WTC11 (cell line): ENCODE results near the gene PDLIM1. TPM values are rescaled to one million over a fixed set of nuclear protein-coding genes. Genes with fewer than 3 reads are reported as not detected.

ENCODE experiments used
- ATAC-seq: fragments of 200-7000 bp; cut with Tn5 transposase; 2 replicates; pipeline ENCODE4 v1.10.0; 2021; ENCODE audit warnings: mild to moderate bottlenecking, moderate library complexity
- CTCF ChIA-PET: fragments of 300-600 bp; sonication (Branson Sonifier 250); formaldehyde crosslinking; loops from one replicate; lab custom pipeline; 2021; ENCODE audit warnings: antibody characterized with exemption; lab: Charles Lee
- POLR2A ChIA-PET: fragments of 350-600 bp; sonication (Branson Sonifier 250); formaldehyde crosslinking; loops from one replicate; lab custom pipeline; 2021; ENCODE audit warnings: antibody characterized with exemption; lab: Charles Lee
- DNase-seq: peaks from one replicate; pipeline ENCODE4 v3.0.0; 2021; ENCODE audit warnings: low spot score
- H3K27ac Mint-ChIP-seq: 2 replicates; pipeline ENCODE4 v1.8.0; 2021; ENCODE audit warnings: mixed read lengths
- H3K27me3 Mint-ChIP-seq: 2 replicates; pipeline ENCODE4 v1.8.0; 2021; ENCODE audit warnings: low read depth, mild to moderate bottlenecking, moderate library complexity, mixed read lengths
- H3K36me3 Mint-ChIP-seq: 2 replicates; pipeline ENCODE4 v1.8.0; 2021; ENCODE audit warnings: mixed read lengths
- H3K4me1 Mint-ChIP-seq: 2 replicates; pipeline ENCODE4 v1.8.0; 2022; ENCODE audit warnings: mixed read lengths
- H3K4me3 Mint-ChIP-seq: 2 replicates; pipeline ENCODE4 v1.8.0; 2021; ENCODE audit warnings: mild to moderate bottlenecking, moderate library complexity, mixed read lengths
- H3K9me3 Mint-ChIP-seq: 2 replicates; pipeline ENCODE4 v1.8.0; 2021; ENCODE audit warnings: mixed read lengths
- ELF4 ChIP-seq: sonication (generic); formaldehyde crosslinking; IDR thresholded peaks from 2 replicates; pipeline ENCODE4 v1.8.1; 2022; ENCODE audit warnings: low read depth, mild to moderate bottlenecking, moderate library complexity, missing genetic modification reagents
- ERG ChIP-seq: fragments of 250-450 bp; sonication (Bioruptor Pico); IDR thresholded peaks from 2 replicates; pipeline ENCODE4 v1.8.0; 2021; ENCODE audit warnings: mild to moderate bottlenecking
- GRHL2 ChIP-seq: fragments of 250-450 bp; sonication (Bioruptor Pico); IDR thresholded peaks from 2 replicates; pipeline ENCODE4 v1.8.0; 2022; ENCODE audit warnings: mild to moderate bottlenecking, moderate library complexity; ENCODE audit not compliant: insufficient replicate concordance, severe bottlenecking
- GTF2I ChIP-seq: fragments of 250-450 bp; sonication (Bioruptor Pico); conservative IDR thresholded peaks from 2 replicates; pipeline ENCODE4 v1.4.0; 2021; ENCODE audit warnings: mild to moderate bottlenecking
- HMGA2 ChIP-seq: fragments of 250-450 bp; sonication (Bioruptor Pico); IDR thresholded peaks from 2 replicates; pipeline ENCODE4 v1.4.0; 2021; ENCODE audit warnings: mild to moderate bottlenecking, moderate library complexity
- IRF1 ChIP-seq: sonication (generic); formaldehyde crosslinking; IDR thresholded peaks from 2 replicates; pipeline ENCODE4 v1.8.0; 2023; ENCODE audit warnings: missing genetic modification reagents
- JAZF1 ChIP-seq: fragments of 250-450 bp; sonication (Bioruptor Pico); IDR thresholded peaks from 2 replicates; pipeline ENCODE4 v1.9.0; 2021; ENCODE audit warnings: moderate library complexity, mild to moderate bottlenecking, inconsistent platforms
- JUN ChIP-seq: sonication (generic); formaldehyde crosslinking; IDR thresholded peaks from 2 replicates; pipeline ENCODE4 v1.8.0; 2023; ENCODE audit warnings: mild to moderate bottlenecking, missing genetic modification reagents
- KAT7 ChIP-seq: sonication (generic); formaldehyde crosslinking; IDR thresholded peaks from 2 replicates; pipeline ENCODE4 v1.8.1; 2023; ENCODE audit warnings: missing genetic modification reagents, mild to moderate bottlenecking, borderline replicate concordance
- NFATC4 ChIP-seq: fragments of 250-450 bp; sonication (Bioruptor Pico); IDR thresholded peaks from 2 replicates; pipeline ENCODE4 v1.9.0; 2021; ENCODE audit warnings: mild to moderate bottlenecking
- NR2C2 ChIP-seq: sonication (generic); formaldehyde crosslinking; IDR thresholded peaks from 2 replicates; pipeline ENCODE4 v1.8.0; 2022; ENCODE audit warnings: mild to moderate bottlenecking, missing genetic modification reagents
- RELA ChIP-seq: sonication (generic); formaldehyde crosslinking; IDR thresholded peaks from 2 replicates; pipeline ENCODE4 v1.8.1; 2022; ENCODE audit warnings: missing genetic modification reagents, mild to moderate bottlenecking, borderline replicate concordance
- SP1 ChIP-seq: sonication (generic); formaldehyde crosslinking; conservative IDR thresholded peaks from 2 replicates; pipeline ENCODE4 v1.8.1; 2022; ENCODE audit warnings: missing genetic modification reagents
- ZBTB21 ChIP-seq: sonication (generic); formaldehyde crosslinking; IDR thresholded peaks from 2 replicates; pipeline ENCODE4 v1.8.1; 2023; ENCODE audit warnings: mild to moderate bottlenecking, missing genetic modification reagents, borderline replicate concordance
- ZNF219 ChIP-seq: sonication (generic); formaldehyde crosslinking; IDR thresholded peaks from 2 replicates; pipeline ENCODE4 v1.8.0; 2023; ENCODE audit warnings: missing genetic modification reagents, mild to moderate bottlenecking, borderline replicate concordance
- ZNF416 ChIP-seq: fragments of 250-450 bp; sonication (Bioruptor Pico); IDR thresholded peaks from 2 replicates; pipeline ENCODE4 v1.9.0; 2021; ENCODE audit warnings: mild to moderate bottlenecking, inconsistent platforms
- total RNA-seq: library from RNA; stranded (reverse); gene quantifications from 3 replicates; pipeline ENCODE4 v1.2.3, GENCODE V29; 2021
- TF ChIP-seq, protein P1 (sequence below): sonication (generic); formaldehyde crosslinking; IDR thresholded peaks from 2 replicates; pipeline ENCODE4 v1.8.0; 2022; ENCODE audit warnings: mild to moderate bottlenecking, missing genetic modification reagents
- TF ChIP-seq, protein P2 (sequence below): sonication (generic); formaldehyde crosslinking; IDR thresholded peaks from 2 replicates; pipeline ENCODE4 v1.8.1; 2023; ENCODE audit warnings: mild to moderate bottlenecking, missing genetic modification reagents, moderate library complexity
- TF ChIP-seq, protein P3 (sequence below): sonication (generic); formaldehyde crosslinking; IDR thresholded peaks from 2 replicates; pipeline ENCODE4 v1.8.0; 2022; ENCODE audit warnings: mild to moderate bottlenecking, missing genetic modification reagents
- TF ChIP-seq, protein P4 (sequence below): sonication (generic); formaldehyde crosslinking; IDR thresholded peaks from 2 replicates; pipeline ENCODE4 v1.8.1; 2022; ENCODE audit warnings: low read depth, mild to moderate bottlenecking, moderate library complexity, missing genetic modification reagents, borderline replicate concordance
- TF ChIP-seq, protein P5 (sequence below): sonication (generic); formaldehyde crosslinking; IDR thresholded peaks from 2 replicates; pipeline ENCODE4 v1.8.1; 2022; ENCODE audit warnings: mild to moderate bottlenecking, missing genetic modification reagents, moderate library complexity, borderline replicate concordance

Gene PDLIM1
- total RNA-seq, 1 experiment from 2014 or later, result 223 TPM

DNA sequence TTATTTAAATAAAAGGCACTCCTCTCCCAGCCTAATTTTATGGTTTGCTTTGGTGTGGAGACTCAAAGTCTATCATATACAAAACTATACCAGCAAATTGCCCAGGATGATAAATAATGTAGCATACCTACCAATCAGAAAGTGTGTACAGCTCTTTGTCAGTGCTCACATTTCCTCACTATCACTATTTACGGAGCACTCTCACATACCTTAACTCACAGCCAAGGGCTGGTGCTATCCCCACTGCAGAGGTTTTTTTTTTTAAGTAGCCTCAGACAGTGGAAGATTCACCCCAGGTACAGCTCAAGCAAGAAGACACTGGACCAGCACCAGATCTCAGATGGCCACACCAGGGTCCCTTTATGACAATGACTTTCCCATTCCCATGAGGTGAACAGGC, 2.5 kb downstream of the PDLIM1 start:
- peak overlapping the region; percentile 55 for H3K4me3 Mint-ChIP-seq
- peak overlapping the region; percentile 82 for H3K27ac Mint-ChIP-seq
- ChIA-PET CTCF (interaction anchor here (0.7 to 2.0 kb wide), 3 partner anchors 23 to 45 kb away, joined by 3 to 11 read pairs (median 4); no protein-coding TSS in a partner anchor), POLR2A (interaction anchor here (0.8 to 1.0 kb wide), 2 partner anchors 24 to 42 kb away, joined by 3 to 7 read pairs; no protein-coding TSS in a partner anchor)
- no peaks in the 10 kb centered on the region for H3K9me3 Mint-ChIP-seq
- peaks cover 2% of the 10 kb centered on the region; the same call in 1 of the 2 replicates for H3K36me3 Mint-ChIP-seq
- H3K27me3 Mint-ChIP-seq, result peaks cover 18% of the 10 kb centered on the region
- TF ChIP-seq SP1 (CRISPR knock-in tag), result no peak
- TF ChIP-seq, protein P1, sequence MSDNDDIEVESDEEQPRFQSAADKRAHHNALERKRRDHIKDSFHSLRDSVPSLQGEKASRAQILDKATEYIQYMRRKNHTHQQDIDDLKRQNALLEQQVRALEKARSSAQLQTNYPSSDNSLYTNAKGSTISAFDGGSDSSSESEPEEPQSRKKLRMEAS (CRISPR knock-in tag), result no peak
- TF ChIP-seq, protein P2, sequence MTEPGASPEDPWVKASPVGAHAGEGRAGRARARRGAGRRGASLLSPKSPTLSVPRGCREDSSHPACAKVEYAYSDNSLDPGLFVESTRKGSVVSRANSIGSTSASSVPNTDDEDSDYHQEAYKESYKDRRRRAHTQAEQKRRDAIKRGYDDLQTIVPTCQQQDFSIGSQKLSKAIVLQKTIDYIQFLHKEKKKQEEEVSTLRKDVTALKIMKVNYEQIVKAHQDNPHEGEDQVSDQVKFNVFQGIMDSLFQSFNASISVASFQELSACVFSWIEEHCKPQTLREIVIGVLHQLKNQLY (CRISPR knock-in tag), result no peak
- no peak for TF ChIP-seq GTF2I (CRISPR knock-in tag)
- TF ChIP-seq, protein P3, sequence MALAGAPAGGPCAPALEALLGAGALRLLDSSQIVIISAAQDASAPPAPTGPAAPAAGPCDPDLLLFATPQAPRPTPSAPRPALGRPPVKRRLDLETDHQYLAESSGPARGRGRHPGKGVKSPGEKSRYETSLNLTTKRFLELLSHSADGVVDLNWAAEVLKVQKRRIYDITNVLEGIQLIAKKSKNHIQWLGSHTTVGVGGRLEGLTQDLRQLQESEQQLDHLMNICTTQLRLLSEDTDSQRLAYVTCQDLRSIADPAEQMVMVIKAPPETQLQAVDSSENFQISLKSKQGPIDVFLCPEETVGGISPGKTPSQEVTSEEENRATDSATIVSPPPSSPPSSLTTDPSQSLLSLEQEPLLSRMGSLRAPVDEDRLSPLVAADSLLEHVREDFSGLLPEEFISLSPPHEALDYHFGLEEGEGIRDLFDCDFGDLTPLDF (CRISPR knock-in tag), result no peak
- no peak for TF ChIP-seq ZNF416
- TF ChIP-seq, protein P4, sequence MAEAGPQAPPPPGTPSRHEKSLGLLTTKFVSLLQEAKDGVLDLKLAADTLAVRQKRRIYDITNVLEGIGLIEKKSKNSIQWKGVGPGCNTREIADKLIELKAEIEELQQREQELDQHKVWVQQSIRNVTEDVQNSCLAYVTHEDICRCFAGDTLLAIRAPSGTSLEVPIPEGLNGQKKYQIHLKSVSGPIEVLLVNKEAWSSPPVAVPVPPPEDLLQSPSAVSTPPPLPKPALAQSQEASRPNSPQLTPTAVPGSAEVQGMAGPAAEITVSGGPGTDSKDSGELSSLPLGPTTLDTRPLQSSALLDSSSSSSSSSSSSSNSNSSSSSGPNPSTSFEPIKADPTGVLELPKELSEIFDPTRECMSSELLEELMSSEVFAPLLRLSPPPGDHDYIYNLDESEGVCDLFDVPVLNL, result no peak
- TF ChIP-seq NFATC4 (CRISPR knock-in tag), result no peak
- TF ChIP-seq KAT7 (CRISPR knock-in tag), result no peak
- TF ChIP-seq HMGA2 (CRISPR knock-in tag), result no peak
- H3K4me1 Mint-ChIP-seq, result peaks cover 61% of the 10 kb centered on the region
- ATAC-seq (no peak), DNase-seq (no peak)

DNA sequence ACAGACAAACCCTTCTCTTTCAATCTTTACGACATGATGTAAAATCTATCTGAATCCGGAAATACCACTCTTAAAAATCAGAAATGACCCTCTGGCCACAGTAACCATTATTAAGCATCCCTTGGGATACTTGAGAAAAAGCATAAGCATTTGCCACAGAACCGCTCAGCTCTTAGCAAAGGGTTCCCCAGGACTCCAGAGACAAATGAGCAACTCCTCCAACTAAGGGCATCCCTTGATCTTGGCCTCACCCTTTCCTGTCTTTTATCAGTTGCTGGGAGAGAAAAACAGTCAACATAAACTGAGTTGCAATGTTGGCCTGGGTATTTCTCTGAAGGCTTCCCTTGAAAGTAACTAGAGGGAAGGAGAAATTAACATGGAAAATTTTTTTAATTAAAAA, 3.5 kb downstream of the PDLIM1 start:
- TF ChIP-seq NR2C2, result no peak
- TF ChIP-seq JUN (CRISPR knock-in tag), result no peak
- TF ChIP-seq IRF1 (CRISPR knock-in tag), result no peak
- no peak for TF ChIP-seq JAZF1
- TF ChIP-seq ERG (CRISPR knock-in tag), result no peak
- no peak for TF ChIP-seq RELA (CRISPR knock-in tag)
- TF ChIP-seq KAT7 (CRISPR knock-in tag), result no peak
- no peak for TF ChIP-seq ZNF219 (CRISPR knock-in tag)
- no peak for TF ChIP-seq GRHL2 (CRISPR knock-in tag)
- TF ChIP-seq, protein P5, sequence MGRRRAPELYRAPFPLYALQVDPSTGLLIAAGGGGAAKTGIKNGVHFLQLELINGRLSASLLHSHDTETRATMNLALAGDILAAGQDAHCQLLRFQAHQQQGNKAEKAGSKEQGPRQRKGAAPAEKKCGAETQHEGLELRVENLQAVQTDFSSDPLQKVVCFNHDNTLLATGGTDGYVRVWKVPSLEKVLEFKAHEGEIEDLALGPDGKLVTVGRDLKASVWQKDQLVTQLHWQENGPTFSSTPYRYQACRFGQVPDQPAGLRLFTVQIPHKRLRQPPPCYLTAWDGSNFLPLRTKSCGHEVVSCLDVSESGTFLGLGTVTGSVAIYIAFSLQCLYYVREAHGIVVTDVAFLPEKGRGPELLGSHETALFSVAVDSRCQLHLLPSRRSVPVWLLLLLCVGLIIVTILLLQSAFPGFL (CRISPR knock-in tag), result no peak
- no peak for TF ChIP-seq ELF4 (CRISPR knock-in tag)
- TF ChIP-seq ZBTB21 (CRISPR knock-in tag), result no peak
- H3K9me3 Mint-ChIP-seq, result no peaks in the 10 kb centered on the region
- peaks cover 2% of the 10 kb centered on the region; the same call in 1 of the 2 replicates for H3K36me3 Mint-ChIP-seq
- peak overlapping the region; percentile 4; the same call in 1 of the 2 replicates for H3K4me3 Mint-ChIP-seq
- peaks cover 8% of the 10 kb centered on the region for H3K27me3 Mint-ChIP-seq
- ChIA-PET POLR2A (no interaction called here), CTCF (interaction anchor here (0.7 to 2.0 kb wide), 4 partner anchors 22 to 76 kb away, joined by 3 to 11 read pairs (median 4); no protein-coding TSS in a partner anchor)
- peaks cover 63% of the 10 kb centered on the region for H3K4me1 Mint-ChIP-seq
- DNase-seq (no peak), ATAC-seq (no peak)
- H3K27ac Mint-ChIP-seq, result peak overlapping the region; percentile 40; the same call in 1 of the 2 replicates
